Neuron (in vitro differentiated cells): Measurements from ENCODE around the gene DENND4C.
A peak's percentile ranks its signal among the peaks of the same experiment; 100 is the strongest.
"Not testable (repeated sequence)": the region's sequence is repeated elsewhere in the genome, so short reads cannot be mapped to it uniquely, and the experiment has no call there.

Source experiments
- H2AFZ ChIP-seq: one replicate; pipeline ENCODE4 v1.6.1; 2013; ENCODE audit warnings: low read depth, mild to moderate bottlenecking, inconsistent platforms, low read length, moderate library complexity
- H3K27me3 ChIP-seq: one replicate; pipeline ENCODE4 v1.6.1; 2013; ENCODE audit warnings: low read length; ENCODE audit not compliant: insufficient read depth
- H3K36me3 ChIP-seq: one replicate; pipeline ENCODE4 v1.6.1; 2013; ENCODE audit warnings: low read length; ENCODE audit not compliant: insufficient read depth
- H3K4me1 ChIP-seq: one replicate; pipeline ENCODE4 v1.6.1; 2013; ENCODE audit warnings: low read length; ENCODE audit not compliant: insufficient read depth
- H3K4me3 ChIP-seq: 2 replicates; pipeline ENCODE4 v1.5.1; 2013; ENCODE audit warnings: mild to moderate bottlenecking, low read length, moderate library complexity
- H3K9me3 ChIP-seq: one replicate; pipeline ENCODE4 v1.6.1; 2013; ENCODE audit warnings: low read length

Gene DENND4C

DNA sequence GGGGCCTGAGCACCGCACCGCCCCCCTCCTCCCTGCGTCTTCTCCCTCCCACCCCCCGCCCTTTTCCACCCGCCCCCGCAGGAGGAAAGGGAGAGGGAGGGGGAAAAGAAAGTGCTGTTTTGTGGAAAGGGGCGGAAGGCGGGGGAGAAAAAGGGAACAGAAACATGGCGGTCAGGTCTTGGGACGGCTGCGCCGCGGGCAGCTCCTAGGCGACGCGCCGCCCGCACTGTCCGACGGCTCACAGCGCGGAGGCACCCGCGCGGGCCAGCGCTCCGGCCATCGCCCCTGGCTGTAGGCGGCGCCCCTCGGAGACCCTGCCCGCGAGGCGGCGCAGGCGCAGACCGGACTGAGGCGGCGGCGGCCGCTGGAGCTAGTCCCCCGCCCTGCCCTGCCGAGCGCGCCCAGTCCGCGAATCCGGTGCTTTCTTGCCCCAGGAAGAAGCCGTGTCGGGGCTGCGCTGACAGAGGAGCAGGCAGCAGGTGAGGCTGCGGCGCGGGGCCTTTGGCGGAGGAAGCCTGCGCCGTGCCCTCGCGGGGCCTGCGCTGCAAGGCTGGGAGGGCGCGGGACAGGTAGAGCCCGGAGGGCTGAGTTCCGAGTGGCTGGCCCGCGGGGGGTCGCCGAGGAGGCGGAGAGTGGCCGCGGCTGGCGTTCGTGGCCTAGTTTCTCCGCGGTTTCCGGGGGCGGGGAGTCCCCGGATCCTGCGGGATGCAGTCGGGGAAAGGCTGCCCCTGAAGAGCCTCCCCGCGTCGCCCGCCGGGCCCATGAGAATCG is at the start of gene DENND4C:
DENND4C (plus strand) TSS at position 339 of the 771 bp plus-strand sequence. CDS start 45,482 bp downstream, outside the sequence.
- H2AFZ ChIP-seq: peak within 1 kb of the TSS; percentile 96
- no peaks in the 10 kb centered on the region for H3K9me3 ChIP-seq
- no peaks in the 10 kb centered on the region for H3K27me3 ChIP-seq
- H3K4me3 ChIP-seq: peak within 1 kb of the TSS; percentile 97
- H3K4me1 ChIP-seq: peaks cover 21% of the 10 kb centered on the region
- H3K36me3 ChIP-seq: no peaks in the 10 kb centered on the region

DNA sequence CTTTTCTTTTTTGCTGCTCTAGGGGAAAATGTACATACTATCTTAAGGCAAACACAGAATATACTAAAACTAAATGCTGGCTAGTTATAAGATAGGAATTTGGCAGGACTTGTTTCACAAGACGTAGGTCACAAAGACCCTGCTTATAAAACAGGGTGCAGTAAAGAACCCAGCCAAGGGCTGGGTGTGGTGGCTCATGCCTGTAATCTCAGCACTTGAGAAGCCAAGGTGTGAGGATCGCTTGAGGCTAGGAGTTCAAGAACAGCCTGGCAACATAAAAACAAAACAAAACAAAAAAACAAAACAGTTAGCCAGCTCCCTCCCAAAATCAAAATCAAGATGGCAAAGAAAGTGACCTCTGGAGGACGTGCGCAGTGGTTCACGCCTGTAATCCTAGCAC is 49.5 kb upstream of the DENND4C start:
- H3K36me3 ChIP-seq: no peaks in the 10 kb centered on the region
- no peaks in the 10 kb centered on the region for H3K27me3 ChIP-seq

GRCh38 chr9:19181561-19181960 is 48.9 kb upstream of the DENND4C start:
- Histone ChIP-seq H2AFZ (no peak overlapping the region), H3K4me3 (no peak overlapping the region), H3K36me3 (no peaks in the 10 kb centered on the region), H3K9me3 (no peaks in the 10 kb centered on the region), H3K27me3 (no peaks in the 10 kb centered on the region), H3K4me1 (peaks cover 9% of the 10 kb centered on the region)

More for the DNA sequence above, 49.5 kb upstream of the DENND4C start:
- Histone ChIP-seq H3K9me3 (no peaks in the 10 kb centered on the region), H3K4me1 (peaks cover 9% of the 10 kb centered on the region), H2AFZ (no peak overlapping the region), H3K4me3 (no peak overlapping the region)

- Histone ChIP-seq H2AFZ (peak overlapping the region; percentile 87), H3K4me3 (peak overlapping the region; percentile 14), H3K4me1 (peaks cover 9% of the 10 kb centered on the region), H3K27me3 (no peaks in the 10 kb centered on the region), H3K36me3 (no peaks in the 10 kb centered on the region), H3K9me3 (no peaks in the 10 kb centered on the region)
These were observed 46.2 kb upstream of the DENND4C start for GRCh38 chr9:19184144-19184917.

- no peaks in the 10 kb centered on the region for H3K27me3 ChIP-seq
- H3K4me1 ChIP-seq: peaks cover 9% of the 10 kb centered on the region
- H3K36me3 ChIP-seq: no peaks in the 10 kb centered on the region
- no peak overlapping the region for H3K4me3 ChIP-seq
- H3K9me3 ChIP-seq: no peaks in the 10 kb centered on the region
- no peak overlapping the region for H2AFZ ChIP-seq
These were observed 45.3 kb upstream of the DENND4C start for GRCh38 chr9:19185191-19185590.

DNA sequence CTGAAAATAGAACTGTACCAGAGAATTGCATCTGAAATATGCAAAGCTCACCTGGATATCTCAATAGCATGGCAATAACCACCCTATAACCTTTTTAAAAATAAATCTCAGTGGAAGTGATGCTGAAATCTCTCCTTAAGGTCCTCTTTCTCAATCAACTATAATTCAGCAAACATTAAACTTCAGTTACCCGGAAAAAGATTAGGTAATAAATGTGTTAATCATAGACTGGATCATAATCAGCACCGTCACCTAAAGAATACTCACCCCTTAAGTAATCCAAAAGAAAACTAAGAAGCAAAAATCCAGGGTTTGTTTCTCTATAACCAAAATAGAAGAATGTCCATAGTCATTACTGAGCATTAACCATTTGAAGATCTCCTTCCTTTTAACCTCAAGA is 44.3 kb upstream of the DENND4C start:
- Histone ChIP-seq H3K9me3 (no peaks in the 10 kb centered on the region), H3K4me1 (peaks cover 9% of the 10 kb centered on the region), H3K27me3 (no peaks in the 10 kb centered on the region), H3K4me3 (no peak overlapping the region), H2AFZ (no peak overlapping the region), H3K36me3 (no peaks in the 10 kb centered on the region)

DNA sequence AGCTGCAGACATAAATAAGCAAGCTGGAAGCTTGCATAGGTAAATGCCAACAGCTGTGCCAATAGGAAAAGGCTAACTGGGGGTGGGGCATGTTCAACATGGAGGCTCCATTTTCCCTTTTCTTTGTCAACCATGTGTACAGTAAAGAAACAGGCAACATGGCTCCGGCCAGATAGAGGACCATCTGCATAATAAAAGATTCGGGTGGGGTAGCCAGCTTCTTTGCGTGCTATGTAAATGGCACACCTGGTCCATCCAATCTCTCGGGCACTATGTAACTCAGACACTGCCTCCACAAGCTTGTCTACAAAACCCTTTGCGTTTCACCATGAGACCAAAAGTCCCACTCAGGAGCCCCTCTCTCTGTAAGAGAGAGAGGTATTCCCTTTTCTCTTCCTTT is 41.7 kb upstream of the DENND4C start:
- H3K9me3 ChIP-seq: no peaks in the 10 kb centered on the region
- H3K27me3 ChIP-seq: no peaks in the 10 kb centered on the region
- no peak overlapping the region for H2AFZ ChIP-seq
- H3K4me3 ChIP-seq: no peak overlapping the region
- H3K4me1 ChIP-seq: peaks cover 8% of the 10 kb centered on the region
- H3K36me3 ChIP-seq: no peaks in the 10 kb centered on the region

DNA sequence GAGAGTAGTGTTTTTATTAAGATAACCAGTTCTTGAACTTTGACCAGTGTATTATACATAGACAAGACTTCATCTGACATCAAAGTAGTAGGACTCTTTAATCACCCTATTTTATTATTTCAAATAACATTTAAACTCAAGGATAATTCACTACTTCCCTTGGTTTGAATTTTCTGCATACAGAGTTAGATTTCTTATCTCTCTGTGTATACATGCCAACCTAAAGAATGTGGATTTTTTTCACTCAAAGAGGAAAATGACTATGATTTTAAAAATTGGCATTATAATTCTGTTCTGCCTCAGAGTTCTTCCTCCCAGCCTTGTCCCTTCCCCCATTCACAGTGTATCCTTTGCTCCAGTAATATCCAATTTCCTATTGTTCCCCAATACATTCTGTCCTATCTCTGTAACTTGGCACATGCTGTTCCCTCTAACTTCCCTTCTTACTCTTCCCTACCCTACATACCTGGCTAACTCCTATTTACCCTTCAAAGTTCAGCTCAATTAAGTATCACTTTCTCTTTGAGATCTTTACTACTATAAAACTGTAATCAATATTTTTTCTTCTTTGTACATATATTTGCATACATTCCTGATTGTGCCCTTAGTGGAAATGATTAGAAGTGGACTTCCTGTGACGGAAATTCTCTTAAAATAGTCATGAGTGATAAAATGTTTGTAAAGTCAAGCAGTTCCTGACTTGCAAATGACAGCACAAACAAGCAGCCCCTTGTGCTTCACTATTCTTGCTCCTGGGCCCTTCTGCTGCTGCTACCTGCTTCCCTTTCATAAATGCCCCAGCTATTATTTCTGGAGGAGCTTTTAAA is 38.1 kb upstream of the DENND4C start:
- H3K36me3 ChIP-seq: no peaks in the 10 kb centered on the region
- no peak overlapping the region for H2AFZ ChIP-seq
- H3K4me1 ChIP-seq: no peaks in the 10 kb centered on the region
- H3K4me3 ChIP-seq: no peak overlapping the region
- H3K27me3 ChIP-seq: no peaks in the 10 kb centered on the region
- no peaks in the 10 kb centered on the region for H3K9me3 ChIP-seq

- H3K4me1 ChIP-seq: no peaks in the 10 kb centered on the region
- H3K4me3 ChIP-seq: no peak overlapping the region
- no peak overlapping the region for H2AFZ ChIP-seq
- H3K9me3 ChIP-seq: no peaks in the 10 kb centered on the region
- H3K27me3 ChIP-seq: no peaks in the 10 kb centered on the region
- H3K36me3 ChIP-seq: no peaks in the 10 kb centered on the region
These were observed 37.5 kb upstream of the DENND4C start for GRCh38 chr9:19193029-19193324.

DNA sequence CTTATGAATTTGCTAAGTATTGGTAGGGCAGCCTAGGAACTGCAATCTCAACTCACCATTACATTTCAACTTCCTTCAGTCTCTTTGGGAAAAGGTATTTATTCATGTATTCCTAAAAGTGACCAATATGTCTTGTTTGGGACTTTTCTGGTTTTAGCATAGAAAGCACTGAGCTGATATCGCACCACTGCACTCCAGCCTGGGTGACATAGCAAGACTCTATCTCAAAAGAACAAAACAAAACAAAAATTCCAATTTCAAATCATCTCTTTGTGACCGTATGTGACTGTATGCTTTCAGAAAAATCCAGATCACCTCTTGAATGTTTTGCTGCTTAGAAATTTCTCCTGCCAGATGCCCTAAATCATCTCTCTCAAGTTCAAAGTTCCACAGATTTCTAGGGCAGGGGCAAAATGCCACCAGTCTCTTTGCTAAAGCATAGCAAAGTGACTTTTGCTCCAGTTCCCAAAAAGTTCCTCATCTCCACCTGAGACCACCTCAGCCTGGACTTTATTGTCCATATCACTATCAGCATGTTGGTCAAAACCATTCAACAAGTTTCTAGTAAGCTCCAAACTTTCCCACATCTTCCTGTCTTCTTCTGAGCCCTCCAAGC is 37.0 kb upstream of the DENND4C start:
- not testable (repeated sequence) for H3K4me1 ChIP-seq, H2AFZ ChIP-seq, H3K9me3 ChIP-seq, H3K27me3 ChIP-seq, H3K36me3 ChIP-seq, H3K4me3 ChIP-seq

- no peaks in the 10 kb centered on the region for H3K36me3 ChIP-seq
- no peaks in the 10 kb centered on the region for H3K4me1 ChIP-seq
- no peak overlapping the region for H3K4me3 ChIP-seq
- no peaks in the 10 kb centered on the region for H3K9me3 ChIP-seq
- no peaks in the 10 kb centered on the region for H3K27me3 ChIP-seq
- H2AFZ ChIP-seq: no peak overlapping the region
These were observed 32.1 kb upstream of the DENND4C start for GRCh38 chr9:19198406-19198805.

GRCh38 chr9:19199012-19199411 is 31.5 kb upstream of the DENND4C start:
- Histone ChIP-seq H3K4me3 (no peak overlapping the region), H3K9me3 (no peaks in the 10 kb centered on the region), H2AFZ (no peak overlapping the region), H3K4me1 (no peaks in the 10 kb centered on the region), H3K36me3 (no peaks in the 10 kb centered on the region), H3K27me3 (no peaks in the 10 kb centered on the region)

GRCh38 chr9:19200229-19200628 is 30.3 kb upstream of the DENND4C start:
- Histone ChIP-seq H3K4me1 (no peaks in the 10 kb centered on the region), H3K4me3 (no peak overlapping the region), H3K27me3 (no peaks in the 10 kb centered on the region), H3K36me3 (no peaks in the 10 kb centered on the region), H3K9me3 (no peaks in the 10 kb centered on the region), H2AFZ (no peak overlapping the region)
